Mucosa of stomach (tissue), 1 donor: ENCODE results near the gene RGL1.

Source experiments
- H3K27me3 ChIP-seq: one replicate; pipeline ENCODE4 v1.7.0; 2013; ENCODE audit warnings: mild to moderate bottlenecking, low read length; ENCODE audit not compliant: control insufficient read depth, insufficient read depth
- H3K36me3 ChIP-seq: one replicate; pipeline ENCODE4 v1.7.0; 2013; ENCODE audit warnings: low read length; ENCODE audit not compliant: control insufficient read depth, insufficient read depth
- H3K4me1 ChIP-seq: one replicate; pipeline ENCODE4 v1.7.0; 2013; ENCODE audit warnings: mild to moderate bottlenecking, low read length; ENCODE audit not compliant: control insufficient read depth, insufficient read depth
- H3K4me3 ChIP-seq: one replicate; pipeline ENCODE4 v1.7.0; 2013; ENCODE audit warnings: low read length
- H3K9ac ChIP-seq: one replicate; pipeline ENCODE4 v1.7.0; 2013; ENCODE audit warnings: mild to moderate bottlenecking, low read length, moderate library complexity
- H3K9me3 ChIP-seq: one replicate; pipeline ENCODE4 v1.7.0; 2013; ENCODE audit warnings: mild to moderate bottlenecking, low read length, moderate library complexity; ENCODE audit not compliant: control insufficient read depth
- donor health status: Pancreatic carcinoma.

Gene RGL1

DNA sequence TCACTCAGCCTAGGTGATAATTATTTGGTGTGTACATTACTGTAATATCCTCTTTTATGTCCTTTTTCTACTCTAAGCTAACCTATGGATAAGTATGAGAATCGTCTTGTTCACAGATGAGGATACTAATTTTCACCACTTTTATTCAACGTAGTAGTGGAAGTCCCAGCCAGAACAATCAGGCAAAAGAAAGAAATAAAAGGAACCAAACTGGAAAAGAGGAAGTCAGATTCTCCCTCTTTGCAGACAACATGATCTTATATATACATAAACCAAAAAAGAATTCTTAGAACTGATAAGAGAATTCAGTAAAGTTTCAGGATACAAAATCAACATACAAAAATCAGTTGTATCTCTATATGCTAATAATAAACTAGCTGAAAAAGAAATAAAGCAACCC lies 12.6 kb upstream of the RGL1 start:
- Histone ChIP-seq H3K4me3 (no peak overlapping the region), H3K4me1 (no peaks in the 10 kb centered on the region), H3K27me3 (no peaks in the 10 kb centered on the region), H3K36me3 (no peaks in the 10 kb centered on the region), H3K9me3 (no peaks in the 10 kb centered on the region), H3K9ac (no peak overlapping the region)

DNA sequence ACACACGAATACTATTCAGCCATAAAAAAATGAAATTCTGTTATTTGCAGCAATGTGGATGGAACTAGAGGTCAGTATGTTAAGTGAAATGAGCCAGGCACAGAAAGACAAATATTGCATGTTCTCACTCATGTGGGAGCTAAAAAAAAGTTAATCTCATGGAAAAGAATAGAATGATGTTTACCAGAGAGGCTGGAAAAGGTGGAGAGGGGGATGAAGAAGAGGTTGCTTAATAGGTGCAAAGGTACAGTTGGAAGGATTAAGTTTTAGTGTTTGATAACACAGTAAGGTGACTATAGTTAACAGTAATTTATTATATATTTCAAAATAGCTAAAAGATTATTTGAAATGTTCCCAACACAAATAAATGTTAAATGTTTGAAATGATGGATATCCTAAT lies 10.8 kb upstream of the RGL1 start:
- Histone ChIP-seq H3K9me3 (no peaks in the 10 kb centered on the region), H3K4me3 (no peak overlapping the region), H3K9ac (no peak overlapping the region), H3K27me3 (no peaks in the 10 kb centered on the region), H3K36me3 (no peaks in the 10 kb centered on the region), H3K4me1 (no peaks in the 10 kb centered on the region)

DNA sequence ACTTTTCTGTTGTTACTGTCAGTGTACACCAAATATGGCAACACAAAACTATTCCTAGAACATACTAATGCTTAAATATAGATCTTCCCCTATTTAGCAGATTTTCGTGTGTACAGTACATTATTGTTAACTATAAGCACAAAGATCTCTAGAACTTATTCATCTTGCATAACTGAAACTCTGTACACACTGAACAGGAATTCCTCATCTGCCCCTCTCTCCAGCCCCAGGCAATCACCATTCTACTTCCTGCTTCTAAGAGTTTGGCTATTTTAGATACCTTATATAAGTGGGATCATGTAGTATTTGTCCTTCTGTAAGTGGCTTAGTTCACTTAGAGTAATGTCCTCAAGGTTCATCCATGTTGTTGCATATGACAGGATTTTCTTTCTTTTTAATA lies 4.5 kb upstream of the RGL1 start:
- Histone ChIP-seq H3K4me3 (no peak overlapping the region), H3K36me3 (no peaks in the 10 kb centered on the region), H3K4me1 (no peaks in the 10 kb centered on the region), H3K9ac (no peak overlapping the region), H3K9me3 (no peaks in the 10 kb centered on the region), H3K27me3 (peaks cover 4% of the 10 kb centered on the region)

- H3K9ac ChIP-seq = no peak overlapping the region
- H3K9me3 ChIP-seq = no peaks in the 10 kb centered on the region
- no peak overlapping the region for H3K4me3 ChIP-seq
- no peaks in the 10 kb centered on the region for H3K36me3 ChIP-seq
- peaks cover 4% of the 10 kb centered on the region for H3K27me3 ChIP-seq
- no peaks in the 10 kb centered on the region for H3K4me1 ChIP-seq
Observed at GRCh38 chr1:183801649-183802048, 3.3 kb upstream of the RGL1 start.

DNA sequence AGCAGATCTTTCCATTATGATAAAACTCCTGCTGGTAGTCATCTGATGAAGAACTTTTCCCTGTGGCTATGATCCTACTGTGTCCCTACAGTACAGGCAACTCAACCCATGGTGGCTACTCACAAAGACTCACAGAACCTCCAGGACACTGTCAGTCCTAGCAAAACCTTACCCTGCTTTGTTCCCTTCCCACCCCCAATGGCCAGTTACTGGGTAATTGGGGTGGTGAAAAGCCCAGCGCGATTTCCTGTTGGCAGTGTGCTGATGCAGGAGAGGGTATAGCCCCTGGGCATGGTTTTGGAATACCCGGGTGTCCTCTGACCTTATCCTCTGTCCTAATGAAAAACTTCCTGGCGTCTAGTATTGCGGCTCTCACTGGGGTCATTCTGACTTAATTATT lies 533 bp upstream of the RGL1 start:
- Histone ChIP-seq H3K4me3 (no peak overlapping the region), H3K27me3 (peaks cover 4% of the 10 kb centered on the region), H3K9ac (no peak overlapping the region), H3K9me3 (no peaks in the 10 kb centered on the region), H3K36me3 (no peaks in the 10 kb centered on the region), H3K4me1 (no peaks in the 10 kb centered on the region)

GRCh38 chr1:183806125-183806524 lies 1.2 kb downstream of the RGL1 start:
- no peak overlapping the region for H3K9ac ChIP-seq
- H3K36me3 ChIP-seq = no peaks in the 10 kb centered on the region
- no peaks in the 10 kb centered on the region for H3K4me1 ChIP-seq
- peaks cover 4% of the 10 kb centered on the region for H3K27me3 ChIP-seq
- no peaks in the 10 kb centered on the region for H3K9me3 ChIP-seq
- H3K4me3 ChIP-seq = no peak overlapping the region

DNA sequence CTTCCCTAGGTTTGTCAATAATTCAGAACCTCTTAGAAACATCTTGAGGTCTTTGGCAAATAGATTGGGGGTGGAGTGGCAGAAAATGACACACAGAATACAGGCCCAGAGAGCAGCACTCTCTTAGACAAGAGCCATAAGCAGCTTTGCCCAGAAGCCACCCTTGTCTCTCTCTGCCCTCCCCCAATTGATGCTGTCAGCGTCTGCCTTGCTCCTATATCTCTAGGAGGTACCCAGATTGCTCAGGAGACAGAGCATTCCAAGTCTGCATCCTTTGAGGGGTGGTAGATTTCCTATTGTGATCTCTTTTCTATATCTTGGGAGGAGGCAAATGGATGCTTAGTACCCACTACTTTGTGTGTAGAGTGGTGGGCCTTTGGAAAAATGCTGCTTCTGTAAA lies 1.8 kb downstream of the RGL1 start:
- Histone ChIP-seq H3K9ac (no peak overlapping the region), H3K36me3 (no peaks in the 10 kb centered on the region), H3K27me3 (peaks cover 4% of the 10 kb centered on the region), H3K4me1 (no peaks in the 10 kb centered on the region), H3K9me3 (no peaks in the 10 kb centered on the region), H3K4me3 (no peak overlapping the region)

DNA sequence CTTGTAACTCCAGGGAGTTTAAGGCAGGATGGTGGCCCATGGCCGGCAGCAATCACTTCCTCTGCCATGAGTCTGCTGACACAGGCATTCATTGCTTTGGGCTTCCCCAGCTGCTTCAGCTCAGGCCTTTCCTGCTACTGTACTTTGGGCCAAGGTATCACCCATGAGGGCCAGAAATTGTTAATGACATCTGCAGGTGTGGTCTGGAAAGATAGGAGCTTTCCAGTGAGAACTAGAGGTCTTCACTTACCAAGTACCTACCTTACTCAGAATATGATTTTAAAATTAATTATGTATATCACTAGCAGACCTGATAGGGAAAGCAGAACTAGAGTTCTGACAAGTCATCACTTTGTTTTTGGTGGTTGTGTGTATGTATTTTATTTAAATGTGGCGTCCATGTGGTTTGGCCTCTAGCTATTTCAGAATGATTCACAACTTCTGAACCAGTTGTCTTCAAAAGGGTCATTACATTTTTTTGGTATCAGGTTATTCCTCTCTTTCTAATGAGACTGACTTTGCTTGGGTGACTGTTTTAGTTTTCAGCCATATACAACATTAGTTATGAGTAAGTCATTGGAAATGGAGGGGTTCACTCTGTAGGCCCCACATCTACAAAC lies 2.7 kb downstream of the RGL1 start:
- Histone ChIP-seq H3K4me1 (peaks cover under 1% of the 10 kb centered on the region), H3K9ac (no peak overlapping the region), H3K4me3 (no peak overlapping the region)

GRCh38 chr1:183808296-183809027 lies 3.5 kb downstream of the RGL1 start:
- no peak overlapping the region for H3K9ac ChIP-seq

More for the DNA sequence above, 2.7 kb downstream of the RGL1 start:
- H3K9me3 ChIP-seq = no peaks in the 10 kb centered on the region
- H3K27me3 ChIP-seq = peaks cover 4% of the 10 kb centered on the region
- H3K36me3 ChIP-seq = no peaks in the 10 kb centered on the region

GRCh38 chr1:183810121-183810520 lies 5.2 kb downstream of the RGL1 start:
- no peaks in the 10 kb centered on the region for H3K9me3 ChIP-seq
- no peak overlapping the region for H3K4me3 ChIP-seq
- peaks cover 6% of the 10 kb centered on the region for H3K4me1 ChIP-seq
- H3K36me3 ChIP-seq = no peaks in the 10 kb centered on the region
- H3K9ac ChIP-seq = no peak overlapping the region
- H3K27me3 ChIP-seq = peaks cover 3% of the 10 kb centered on the region

More at GRCh38 chr1:183808296-183809027, 3.5 kb downstream of the RGL1 start:
- H3K4me3 ChIP-seq = no peak overlapping the region
- H3K36me3 ChIP-seq = no peaks in the 10 kb centered on the region
- H3K27me3 ChIP-seq = peaks cover 4% of the 10 kb centered on the region
- peaks cover 6% of the 10 kb centered on the region for H3K4me1 ChIP-seq
- H3K9me3 ChIP-seq = no peaks in the 10 kb centered on the region

DNA sequence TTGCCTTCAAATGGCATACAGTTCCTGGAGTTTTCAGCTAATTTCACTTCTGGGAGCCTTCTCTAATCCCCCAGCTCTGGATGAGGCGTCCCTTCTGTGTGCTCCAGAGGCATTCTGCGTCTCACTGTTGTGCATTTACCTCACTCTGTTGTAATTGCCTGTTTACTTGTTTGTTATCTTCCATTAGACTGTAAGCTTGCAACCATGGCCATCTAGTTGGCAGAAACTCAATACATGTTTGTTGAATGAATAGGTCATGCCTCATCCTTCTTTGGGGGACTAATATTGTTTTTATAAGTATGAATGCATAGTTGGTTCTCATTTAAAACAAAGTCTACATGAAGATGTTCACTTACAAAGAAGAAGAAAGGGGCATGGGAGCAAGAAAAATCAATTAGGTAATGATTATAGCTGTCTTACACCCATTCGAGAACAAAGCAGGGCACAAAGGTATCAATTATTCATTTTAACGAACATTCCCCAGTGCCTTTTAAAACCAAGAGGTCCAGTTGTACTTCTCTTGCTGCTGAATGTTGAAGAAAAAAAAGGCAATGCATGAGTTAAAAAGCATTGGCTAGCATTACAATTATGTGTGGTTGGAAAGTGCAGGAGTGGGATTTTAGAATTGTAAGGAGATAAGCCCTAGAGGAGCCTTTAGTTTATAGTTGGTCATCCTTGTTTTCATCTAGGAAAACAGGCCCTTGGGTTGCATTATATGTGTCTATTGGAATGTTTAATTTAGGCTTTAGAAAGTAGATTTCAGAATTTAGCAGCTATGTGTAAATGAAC lies 6.0 kb downstream of the RGL1 start:
- no peaks in the 10 kb centered on the region for H3K36me3 ChIP-seq
- H3K4me3 ChIP-seq = no peak overlapping the region
- H3K9me3 ChIP-seq = no peaks in the 10 kb centered on the region
- H3K9ac ChIP-seq = no peak overlapping the region
- no peaks in the 10 kb centered on the region for H3K27me3 ChIP-seq
- H3K4me1 ChIP-seq = peaks cover 6% of the 10 kb centered on the region

- no peak overlapping the region for H3K9ac ChIP-seq
- H3K36me3 ChIP-seq = no peaks in the 10 kb centered on the region
- H3K27me3 ChIP-seq = no peaks in the 10 kb centered on the region
- no peak overlapping the region for H3K4me3 ChIP-seq
- H3K4me1 ChIP-seq = peaks cover 6% of the 10 kb centered on the region
- H3K9me3 ChIP-seq = no peaks in the 10 kb centered on the region
Observed at GRCh38 chr1:183812128-183812527, 7.2 kb downstream of the RGL1 start.
